SK-N-SH treated with all-trans-retinoic acid at 6 μM for 48 hours (cell line): ENCODE data around the gene KLHDC7B.

Experiments used
- ATAC-seq: fragments of 200-7000 bp; cut with Tn5 transposase; 3 replicates; pipeline ENCODE4 v1.9.1; 2020; ENCODE audit warnings: mild to moderate bottlenecking, moderate library complexity
- ARNTL ChIP-seq: fragments of 450-650 bp; formaldehyde crosslinking; IDR thresholded peaks from 2 replicates; pipeline ENCODE4 v1.5.0; 2020; ENCODE audit warnings: low read depth, mild to moderate bottlenecking, moderate library complexity, borderline replicate concordance
- BACH2 ChIP-seq: fragments of 250-450 bp; sonication (Bioruptor Pico); IDR thresholded peaks from 2 replicates; pipeline ENCODE4 v1.9.0; 2021; ENCODE audit warnings: mild to moderate bottlenecking, borderline replicate concordance
- CREB5 ChIP-seq: fragments of 250-450 bp; sonication (Bioruptor Pico); IDR thresholded peaks from 2 replicates; pipeline ENCODE4 v1.5.1; 2020; ENCODE audit warnings: low read depth, mild to moderate bottlenecking, moderate library complexity
- CSDC2 ChIP-seq: fragments of 250-450 bp; sonication (Bioruptor Pico); IDR thresholded peaks from 2 replicates; pipeline ENCODE4 v1.5.0; 2020; ENCODE audit warnings: mild to moderate bottlenecking, moderate library complexity
- GLIS3 ChIP-seq: fragments of 250-450 bp; sonication (Bioruptor Pico); IDR thresholded peaks from 2 replicates; pipeline ENCODE4 v1.5.0; 2020; ENCODE audit warnings: mild to moderate bottlenecking, moderate library complexity
- OSR1 ChIP-seq: fragments of 250-450 bp; sonication (Bioruptor Pico); IDR thresholded peaks from 2 replicates; pipeline ENCODE4 v1.8.0; 2022; ENCODE audit warnings: moderate library complexity, mild to moderate bottlenecking, inconsistent platforms
- PATZ1 ChIP-seq: fragments of 250-450 bp; sonication (Bioruptor Pico); IDR thresholded peaks from 2 replicates; pipeline ENCODE4 v1.8.0; 2020; ENCODE audit warnings: mild to moderate bottlenecking, moderate library complexity, borderline replicate concordance
- POU6F1 ChIP-seq: fragments of 250-450 bp; sonication (Bioruptor Pico); IDR thresholded peaks from 2 replicates; pipeline ENCODE4 v1.8.0; 2021; ENCODE audit warnings: low read depth, mild to moderate bottlenecking, moderate library complexity, borderline replicate concordance
- PPARA ChIP-seq: fragments of 250-450 bp; sonication (Bioruptor Pico); IDR thresholded peaks from 2 replicates; pipeline ENCODE4 v1.5.0; 2020; ENCODE audit warnings: mild to moderate bottlenecking, borderline replicate concordance
- SNAI2 ChIP-seq: fragments of 250-450 bp; sonication (Bioruptor Pico); IDR thresholded peaks from 2 replicates; pipeline ENCODE4 v1.5.0; 2020; ENCODE audit warnings: mild to moderate bottlenecking, moderate library complexity
- TCF4 ChIP-seq: fragments of 250-450 bp; sonication (Bioruptor Pico); IDR thresholded peaks from 2 replicates; pipeline ENCODE4 v1.8.0; 2021; ENCODE audit warnings: mild to moderate bottlenecking, moderate library complexity, borderline replicate concordance
- TOX ChIP-seq: fragments of 250-450 bp; sonication (Bioruptor Pico); IDR thresholded peaks from 2 replicates; pipeline ENCODE4 v1.8.0; 2021; ENCODE audit warnings: mild to moderate bottlenecking, moderate library complexity, borderline replicate concordance
- TSHZ2 ChIP-seq: fragments of 250-450 bp; sonication (Bioruptor Pico); IDR thresholded peaks from 2 replicates; pipeline ENCODE4 v1.5.0; 2020; ENCODE audit warnings: mild to moderate bottlenecking, moderate library complexity
- ZC3H10 ChIP-seq: fragments of 250-450 bp; sonication (Bioruptor Pico); IDR thresholded peaks from 2 replicates; pipeline ENCODE4 v1.5.1; 2021; ENCODE audit warnings: mild to moderate bottlenecking, moderate library complexity
- ZFP30 ChIP-seq: fragments of 450-650 bp; formaldehyde crosslinking; IDR thresholded peaks from 2 replicates; pipeline ENCODE4 v1.5.0; 2022; ENCODE audit warnings: mild to moderate bottlenecking, moderate library complexity
- ZNF565 ChIP-seq: fragments of 450-650 bp; formaldehyde crosslinking; conservative IDR thresholded peaks from 2 replicates; pipeline ENCODE4 v1.5.0; 2020; ENCODE audit warnings: low read depth, mild to moderate bottlenecking, moderate library complexity
- ZNF70 ChIP-seq: fragments of 450-650 bp; formaldehyde crosslinking; IDR thresholded peaks from 2 replicates; pipeline ENCODE4 v1.5.0; 2020; ENCODE audit warnings: mild to moderate bottlenecking, moderate library complexity
- ZNF8 ChIP-seq: fragments of 450-650 bp; formaldehyde crosslinking; IDR thresholded peaks from 2 replicates; pipeline ENCODE4 v1.5.0; 2020; ENCODE audit warnings: mild to moderate bottlenecking, moderate library complexity

KLHDC7B gene

GRCh38 chr22:50522208-50522805 is 23.4 kb upstream of the KLHDC7B start:
- TF ChIP-seq ZFP30 (CRISPR knock-in tag): no peak
- no peak for TF ChIP-seq PATZ1 (CRISPR knock-in tag)
- TF ChIP-seq OSR1 (CRISPR knock-in tag): no peak
- no peak for TF ChIP-seq PPARA
- no peak for TF ChIP-seq ZC3H10 (CRISPR knock-in tag)
- TF ChIP-seq POU6F1 (CRISPR knock-in tag): no peak
- no peak for TF ChIP-seq ZNF70 (CRISPR knock-in tag)
- TF ChIP-seq TCF4 (CRISPR knock-in tag): no peak
- no peak for TF ChIP-seq BACH2
- TF ChIP-seq SNAI2: no peak
- no peak for TF ChIP-seq CSDC2 (CRISPR knock-in tag)
- TF ChIP-seq TSHZ2 (CRISPR knock-in tag): no peak
- TF ChIP-seq ZNF8: no peak
- no peak for TF ChIP-seq ZNF565 (CRISPR knock-in tag)
- no peak for TF ChIP-seq CREB5 (CRISPR knock-in tag)
- ATAC-seq: no peak

- ATAC-seq: no peak
- TF ChIP-seq ZNF565 (CRISPR knock-in tag) (no peak), ZNF70 (CRISPR knock-in tag) (no peak), PATZ1 (CRISPR knock-in tag) (no peak), ARNTL (CRISPR knock-in tag) (no peak)
- TF ChIP-seq, all 23 proteins: peak for 0
Measured at GRCh38 chr22:50522806-50523438, 22.8 kb upstream of the KLHDC7B start.

GRCh38 chr22:50523458-50523805 is 22.3 kb upstream of the KLHDC7B start:
- TF ChIP-seq ARNTL (CRISPR knock-in tag): no peak
- no peak for TF ChIP-seq POU6F1 (CRISPR knock-in tag)
- TF ChIP-seq CSDC2 (CRISPR knock-in tag): no peak
- TF ChIP-seq PPARA: no peak
- TF ChIP-seq ZC3H10 (CRISPR knock-in tag): no peak
- no peak for TF ChIP-seq CREB5 (CRISPR knock-in tag)
- TF ChIP-seq GLIS3 (CRISPR knock-in tag): no peak
- TF ChIP-seq TOX (CRISPR knock-in tag): no peak
- no peak for ATAC-seq
